Esophagus muscularis mucosa (tissue), 4 donors: ENCODE measurements around the gene PDSS2. TPM values are rescaled to one million over a fixed set of nuclear protein-coding genes. Genes with fewer than 3 reads are reported as not detected.

Experiments used
- DNase-seq: peaks from one replicate; pipeline ENCODE4 v3.0.0-alpha.2; 2017; ENCODE audit errors: extremely low spot score
- H3K27ac ChIP-seq, 4 donors: fragments of 200-600 bp; sonication (generic); replicated peaks in 1 of 4; 1 replicate in 3 of 4; 2 replicates in 1 of 4; pipeline ENCODE4 v1.5.1; 2016 to 2019; ENCODE audit warnings: mild to moderate bottlenecking in 1 of 4
- H3K27me3 ChIP-seq, 4 donors: fragments of 200-600 bp; sonication (generic); one replicate each; pipeline versions ENCODE4 v1.5.1 to v1.6.0; 2016 to 2019
- H3K36me3 ChIP-seq, 4 donors: fragments of 200-600 bp; sonication (generic); one replicate each; pipeline ENCODE4 v1.5.1; 2016 to 2019
- H3K4me1 ChIP-seq, 4 donors: fragments of 200-600 bp; sonication (generic); one replicate each; pipeline ENCODE4 v1.5.1; 2016 to 2019
- H3K4me3 ChIP-seq, 4 donors: fragments of 200-600 bp; sonication (generic); 1 replicate in 2 of 4; 2 replicates in 2 of 4; pipeline ENCODE4 v1.5.1; 2016 to 2019; ENCODE audit warnings: mild to moderate bottlenecking in 4 of 4, moderate library complexity in 1 of 4
- H3K9me3 ChIP-seq, 4 donors: fragments of 200-600 bp; sonication (generic); 1 replicate in 3 of 4; 2 replicates in 1 of 4; pipeline ENCODE4 v1.5.1; 2016 to 2019
- EP300 ChIP-seq: sonication (generic); formaldehyde crosslinking; IDR thresholded peaks from one replicate; pipeline ENCODE4 v1.6.1; 2017; ENCODE audit warnings: antibody characterized with exemption
- POLR2A ChIP-seq: fragments of 450-650 bp; IDR thresholded peaks from one replicate; pipeline ENCODE4 v1.6.1; 2017; ENCODE audit warnings: antibody characterized with exemption, moderate library complexity, mild to moderate bottlenecking, low read depth
- POLR2AphosphoS5 ChIP-seq, 2 donors: sonication (generic); formaldehyde crosslinking; IDR thresholded peaks; one replicate each; pipeline ENCODE4 v1.6.1; 2017; ENCODE audit warnings: antibody characterized with exemption in 2 of 2
- WGBS: methylation state at CpG from one replicate; pipeline ENCODE4 v1.1.5; 2018; 5-methylcytosine and 5-hydroxymethylcytosine counted together
- intact Hi-C: fragments of 100-400 bp; cut with DNase I; formaldehyde crosslinking; loops from one replicate; pipeline ENCODE4 v1.15.1; 2023
- total RNA-seq, 4 donors: library from RNA; depleted of rRNA; stranded (reverse); fragments of >200 nt; gene quantifications; one replicate each; pipeline versions ENCODE4 v1.1.0 to v1.2.1, GENCODE V29; 2016
- TF ChIP-seq, protein P1 (sequence below), 3 experiments: fragments of 200-600 bp in 2 of 3; fragments of 450-650 bp in 1 of 3; sonication (generic) in 2 of 3; IDR thresholded peaks; one replicate each; pipeline ENCODE4 v1.5.1; 2017 to 2019; ENCODE audit warnings: antibody characterized with exemption in 3 of 3, mild to moderate bottlenecking in 2 of 3, moderate library complexity in 1 of 3

Gene PDSS2
- total RNA-seq, 4 donors from 2014 or later: 6.6 to 10.8 (median 8.7) TPM

DNA sequence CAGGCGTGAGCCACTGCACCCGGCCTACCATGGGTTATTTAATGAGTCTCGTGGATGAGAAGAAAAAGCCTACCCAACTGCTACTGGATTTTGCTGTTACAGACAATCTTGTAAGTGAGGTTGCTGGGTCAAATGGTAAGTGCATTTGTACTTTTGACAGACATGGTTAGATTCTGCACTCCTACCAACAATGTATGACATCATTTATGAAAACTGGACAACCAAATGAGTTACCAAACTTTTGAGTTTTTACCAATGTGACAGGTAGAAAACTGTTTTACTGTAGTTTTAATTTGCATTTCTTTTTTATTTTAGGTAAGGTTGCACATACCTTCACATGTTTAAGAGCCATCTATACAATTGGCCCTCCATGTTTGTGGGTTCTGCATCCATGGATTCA, 48.2 kb downstream of the PDSS2 start:
- TF ChIP-seq EP300 (no peak), POLR2A (no peak), POLR2AphosphoS5 (IDR thresholded peaks at IDR 0.05) (no peak)
- TF ChIP-seq, protein P1, sequence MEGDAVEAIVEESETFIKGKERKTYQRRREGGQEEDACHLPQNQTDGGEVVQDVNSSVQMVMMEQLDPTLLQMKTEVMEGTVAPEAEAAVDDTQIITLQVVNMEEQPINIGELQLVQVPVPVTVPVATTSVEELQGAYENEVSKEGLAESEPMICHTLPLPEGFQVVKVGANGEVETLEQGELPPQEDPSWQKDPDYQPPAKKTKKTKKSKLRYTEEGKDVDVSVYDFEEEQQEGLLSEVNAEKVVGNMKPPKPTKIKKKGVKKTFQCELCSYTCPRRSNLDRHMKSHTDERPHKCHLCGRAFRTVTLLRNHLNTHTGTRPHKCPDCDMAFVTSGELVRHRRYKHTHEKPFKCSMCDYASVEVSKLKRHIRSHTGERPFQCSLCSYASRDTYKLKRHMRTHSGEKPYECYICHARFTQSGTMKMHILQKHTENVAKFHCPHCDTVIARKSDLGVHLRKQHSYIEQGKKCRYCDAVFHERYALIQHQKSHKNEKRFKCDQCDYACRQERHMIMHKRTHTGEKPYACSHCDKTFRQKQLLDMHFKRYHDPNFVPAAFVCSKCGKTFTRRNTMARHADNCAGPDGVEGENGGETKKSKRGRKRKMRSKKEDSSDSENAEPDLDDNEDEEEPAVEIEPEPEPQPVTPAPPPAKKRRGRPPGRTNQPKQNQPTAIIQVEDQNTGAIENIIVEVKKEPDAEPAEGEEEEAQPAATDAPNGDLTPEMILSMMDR (IDR thresholded peaks at IDR 0.05): no peak
- Histone ChIP-seq H3K4me3 (no peak overlapping the region), H3K36me3 (no peaks in the 10 kb centered on the region), H3K9me3 (no peaks in the 10 kb centered on the region), H3K27ac (no peak overlapping the region), H3K27me3 (no peaks in the 10 kb centered on the region), H3K4me1 (peaks cover 9 to 12% (median 10%) of the 10 kb centered on the region in 4 donors)
- WGBS: 100% methylated on average over 3 of the region's 3 CpGs
- no peak for DNase-seq
- intact Hi-C loops: no loop called here

DNA sequence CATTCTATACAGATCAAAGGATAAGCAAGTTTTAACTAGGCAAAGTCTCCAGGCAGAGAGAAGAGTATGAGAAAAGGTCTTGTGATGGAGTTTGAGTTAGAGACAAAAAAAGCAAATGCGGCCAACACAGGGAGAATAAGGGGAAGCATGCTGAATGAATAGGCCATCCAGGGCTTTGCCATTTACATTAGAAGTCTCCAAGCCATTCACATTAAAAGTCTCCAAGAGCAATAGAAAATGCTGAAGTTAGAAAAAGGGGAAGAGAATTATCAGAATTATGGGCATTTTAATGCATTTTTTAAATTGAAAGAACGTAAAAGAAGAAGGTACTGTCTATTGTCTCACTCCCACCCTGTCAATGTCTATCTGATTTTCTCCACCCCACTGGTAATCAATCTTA, 49.4 kb downstream of the PDSS2 start:
- no peak for TF ChIP-seq POLR2A
- TF ChIP-seq, protein P1 (IDR thresholded peaks at IDR 0.05): no peak
- no peak for TF ChIP-seq POLR2AphosphoS5 (IDR thresholded peaks at IDR 0.05)
- no peak for TF ChIP-seq EP300
- no peaks in the 10 kb centered on the region for H3K27me3 ChIP-seq
- intact Hi-C loops: no loop called here
- DNase-seq: no peak
- H3K4me1 ChIP-seq: peaks cover 9 to 12% (median 10%) of the 10 kb centered on the region in 4 donors
- peaks cover 0 to 5% (median 2%) of the 10 kb centered on the region in 4 donors for H3K9me3 ChIP-seq
- H3K27ac ChIP-seq: no peak overlapping the region
- no peak overlapping the region for H3K4me3 ChIP-seq
- WGBS: 97% methylated on average over 2 of the region's 2 CpGs
- H3K36me3 ChIP-seq: no peaks in the 10 kb centered on the region

DNA sequence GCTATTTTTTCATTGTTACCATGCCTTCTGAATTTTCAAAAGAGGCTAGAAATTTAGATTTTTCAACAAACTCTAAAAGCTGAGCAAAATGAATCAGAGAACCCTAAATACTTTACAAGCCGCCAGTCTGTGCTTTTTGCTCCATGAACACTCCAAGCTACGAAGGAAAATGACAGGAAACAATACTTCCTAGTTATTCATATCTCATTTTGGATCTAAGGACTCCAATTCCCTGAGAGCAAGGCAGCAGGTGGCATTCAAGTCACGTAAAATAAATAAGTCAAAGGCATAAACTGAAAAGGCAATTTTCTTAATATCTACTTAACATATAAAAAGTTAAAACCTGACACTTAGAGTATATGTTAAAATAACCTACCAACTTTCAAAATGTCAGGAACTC, 50.6 kb downstream of the PDSS2 start:
- peaks cover 0 to 11% (median 3%) of the 10 kb centered on the region in 4 donors for H3K9me3 ChIP-seq
- H3K27me3 ChIP-seq: no peaks in the 10 kb centered on the region
- H3K36me3 ChIP-seq: no peaks in the 10 kb centered on the region
- intact Hi-C loops: no loop called here
- WGBS: 86% methylated on average over 3 of the region's 3 CpGs
- H3K27ac ChIP-seq: no peak overlapping the region
- peaks cover 0 to 3% (median 1%) of the 10 kb centered on the region in 4 donors for H3K4me1 ChIP-seq
- TF ChIP-seq, protein P1 (IDR thresholded peaks at IDR 0.05): no peak
- TF ChIP-seq POLR2A: no peak
- no peak overlapping the region for H3K4me3 ChIP-seq
- DNase-seq: no peak

DNA sequence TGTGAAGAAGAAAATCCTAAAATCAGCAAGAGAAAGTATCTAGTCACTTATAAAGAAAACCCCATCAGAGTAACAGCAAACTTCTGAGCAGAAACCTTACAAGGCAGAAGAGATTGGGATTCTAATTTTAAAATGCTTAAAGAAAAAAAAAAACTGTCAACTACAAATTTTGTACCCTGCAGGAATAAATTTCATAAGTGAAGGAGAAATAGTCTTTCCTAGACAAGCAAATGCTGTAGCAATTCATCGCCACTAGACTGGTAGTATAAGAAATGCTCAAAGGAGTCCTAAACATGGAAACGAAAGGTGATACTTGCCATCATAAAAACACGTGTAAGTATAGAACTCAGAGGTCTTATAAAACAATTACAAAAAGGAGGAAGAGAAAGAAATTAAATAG, 54.4 kb downstream of the PDSS2 start:
- WGBS: 96% methylated on average over 3 of the region's 3 CpGs
- TF ChIP-seq POLR2AphosphoS5 (IDR thresholded peaks at IDR 0.05) (no peak), EP300 (no peak), POLR2A (no peak)
- TF ChIP-seq, protein P1 (IDR thresholded peaks at IDR 0.05): no peak
- no peak for DNase-seq
- Histone ChIP-seq H3K36me3 (peaks cover 0 to 4% (median 0%) of the 10 kb centered on the region in 4 donors), H3K9me3 (peaks cover 0 to 18% (median 6%) of the 10 kb centered on the region in 4 donors), H3K27me3 (no peaks in the 10 kb centered on the region), H3K4me3 (no peak overlapping the region), H3K27ac (no peak overlapping the region), H3K4me1 (peaks cover 0 to 3% (median 0%) of the 10 kb centered on the region in 4 donors)
- intact Hi-C loops: no loop called here

DNA sequence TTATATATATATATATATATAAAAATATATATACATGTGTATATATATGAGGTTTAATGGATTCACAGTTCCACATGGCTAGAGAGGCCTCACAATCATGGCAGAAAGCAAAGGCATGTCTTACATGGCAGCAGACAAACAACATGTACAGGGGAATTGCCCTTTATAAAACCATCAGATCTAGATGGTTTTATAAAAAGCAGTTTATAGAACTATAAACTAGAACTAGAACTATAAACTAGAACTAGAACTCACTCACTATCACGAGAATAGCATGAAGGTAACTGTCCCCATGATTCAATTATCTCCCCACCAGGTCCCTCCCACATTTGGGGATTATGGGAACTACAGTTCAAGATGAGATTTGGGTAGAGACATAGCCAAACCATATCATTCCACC, 56.8 kb downstream of the PDSS2 start:
- Histone ChIP-seq H3K27me3 (no peaks in the 10 kb centered on the region), H3K4me3 (no peak overlapping the region), H3K4me1 (no peaks in the 10 kb centered on the region), H3K9me3 (peaks cover 0 to 18% (median 6%) of the 10 kb centered on the region in 4 donors), H3K36me3 (peaks cover 0 to 4% (median 0%) of the 10 kb centered on the region in 4 donors), H3K27ac (no peak overlapping the region)
- WGBS: 100% methylated on average over 1 of the region's 1 CpG
- no peak for DNase-seq
- TF ChIP-seq EP300 (no peak), POLR2A (no peak), POLR2AphosphoS5 (IDR thresholded peaks at IDR 0.05) (no peak)
- TF ChIP-seq, protein P1 (IDR thresholded peaks at IDR 0.05): no peak
- intact Hi-C loops: no loop called here
